ENCODE data around the gene EEF1AKMT2.
A peak's percentile ranks its signal among the peaks of the same experiment; 100 is the strongest.
"Not testable (repeated sequence)": the region's sequence is repeated elsewhere in the genome, so short reads cannot be mapped to it uniquely, and the experiment has no call there.

The EEF1AKMT2 gene

DNA sequence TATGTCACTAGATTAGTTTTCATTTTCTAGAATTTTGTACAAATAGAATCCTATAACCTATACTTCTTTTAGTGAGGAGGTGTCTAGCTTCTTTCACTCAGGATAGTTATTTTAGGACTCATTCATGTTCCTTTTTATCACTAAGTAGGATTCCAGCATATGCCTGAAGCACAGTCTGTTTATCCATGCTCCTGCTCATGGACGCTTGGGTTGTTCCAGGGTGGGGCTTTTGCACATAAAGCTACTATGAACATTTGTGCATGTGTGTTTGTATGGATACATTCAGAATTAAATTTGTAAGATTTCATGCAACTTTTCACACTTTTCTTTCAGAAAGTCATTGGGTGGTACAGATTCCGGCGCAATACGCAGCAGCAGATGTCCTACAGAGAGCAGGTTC is 34.6 kb upstream of the EEF1AKMT2 start:
- in situ Hi-C loops (cut with MboI; ENCODE audit: low pct_unique_long_range_greater_than_20kb, low sequenced_read_pairs, unreplicated experiment): loop anchor here (10.0 kb wide), 1 partner anchor 291 kb away; no protein-coding TSS in a partner anchor
- TF ChIP-seq, protein P1, sequence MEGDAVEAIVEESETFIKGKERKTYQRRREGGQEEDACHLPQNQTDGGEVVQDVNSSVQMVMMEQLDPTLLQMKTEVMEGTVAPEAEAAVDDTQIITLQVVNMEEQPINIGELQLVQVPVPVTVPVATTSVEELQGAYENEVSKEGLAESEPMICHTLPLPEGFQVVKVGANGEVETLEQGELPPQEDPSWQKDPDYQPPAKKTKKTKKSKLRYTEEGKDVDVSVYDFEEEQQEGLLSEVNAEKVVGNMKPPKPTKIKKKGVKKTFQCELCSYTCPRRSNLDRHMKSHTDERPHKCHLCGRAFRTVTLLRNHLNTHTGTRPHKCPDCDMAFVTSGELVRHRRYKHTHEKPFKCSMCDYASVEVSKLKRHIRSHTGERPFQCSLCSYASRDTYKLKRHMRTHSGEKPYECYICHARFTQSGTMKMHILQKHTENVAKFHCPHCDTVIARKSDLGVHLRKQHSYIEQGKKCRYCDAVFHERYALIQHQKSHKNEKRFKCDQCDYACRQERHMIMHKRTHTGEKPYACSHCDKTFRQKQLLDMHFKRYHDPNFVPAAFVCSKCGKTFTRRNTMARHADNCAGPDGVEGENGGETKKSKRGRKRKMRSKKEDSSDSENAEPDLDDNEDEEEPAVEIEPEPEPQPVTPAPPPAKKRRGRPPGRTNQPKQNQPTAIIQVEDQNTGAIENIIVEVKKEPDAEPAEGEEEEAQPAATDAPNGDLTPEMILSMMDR (IDR thresholded peaks at IDR 0.05; ENCODE audit: extremely low read depth, insufficient read depth, missing control alignments): no peak
- no peak for DNase-seq (ENCODE audit: low spot score)

DNA sequence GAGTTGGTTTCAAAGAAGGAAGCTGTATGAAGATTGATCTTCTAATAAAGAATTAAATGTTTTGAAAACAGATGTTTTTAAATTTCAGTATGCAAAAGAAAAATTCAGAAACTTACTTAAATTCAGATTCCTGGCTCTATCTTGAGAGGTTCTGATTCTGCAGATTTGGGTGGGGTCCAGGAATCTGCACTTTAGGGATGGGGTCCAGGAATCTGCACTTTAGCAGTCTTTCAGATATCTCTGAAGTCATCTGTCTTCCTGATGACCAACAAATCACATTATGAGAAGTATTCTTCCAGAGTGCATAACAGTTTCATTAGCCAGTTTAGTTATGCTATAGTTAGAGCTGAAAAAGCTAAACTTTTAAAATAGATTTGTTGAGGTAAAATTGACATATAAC is 34.0 kb upstream of the EEF1AKMT2 start:
- TF ChIP-seq, protein P1 (IDR thresholded peaks at IDR 0.05; ENCODE audit: extremely low read depth, insufficient read depth, missing control alignments): no peak
- in situ Hi-C loops (cut with MboI; ENCODE audit: low pct_unique_long_range_greater_than_20kb, low sequenced_read_pairs, unreplicated experiment): loop anchor here (10.0 kb wide), 1 partner anchor 291 kb away; no protein-coding TSS in a partner anchor
- DNase-seq (ENCODE audit: low spot score): no peak

DNA sequence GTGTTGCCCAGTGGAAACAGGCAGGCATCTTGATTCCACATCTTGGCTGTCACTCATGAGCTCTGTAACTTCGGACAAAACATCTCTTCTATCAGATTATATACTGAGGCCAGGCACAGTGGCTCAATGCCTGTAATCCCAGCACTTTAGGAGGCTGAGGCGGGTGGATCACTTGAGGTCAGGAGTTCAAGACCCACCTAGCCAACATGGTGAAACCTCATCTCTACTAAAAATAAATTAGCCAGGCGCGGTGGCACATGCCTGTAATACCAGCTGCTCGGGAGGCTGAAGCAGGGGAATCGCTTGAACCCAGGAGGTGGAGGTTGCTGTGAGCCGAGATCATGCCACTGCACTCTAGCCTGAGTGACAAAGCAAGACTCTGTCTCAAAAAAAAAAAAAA is 33.2 kb upstream of the EEF1AKMT2 start:
- in situ Hi-C loops (cut with MboI; ENCODE audit: low pct_unique_long_range_greater_than_20kb, low sequenced_read_pairs, unreplicated experiment): loop anchor here (10.0 kb wide), 1 partner anchor 290 kb away; no protein-coding TSS in a partner anchor
- not testable (repeated sequence) for DNase-seq (ENCODE audit: low spot score)

DNA sequence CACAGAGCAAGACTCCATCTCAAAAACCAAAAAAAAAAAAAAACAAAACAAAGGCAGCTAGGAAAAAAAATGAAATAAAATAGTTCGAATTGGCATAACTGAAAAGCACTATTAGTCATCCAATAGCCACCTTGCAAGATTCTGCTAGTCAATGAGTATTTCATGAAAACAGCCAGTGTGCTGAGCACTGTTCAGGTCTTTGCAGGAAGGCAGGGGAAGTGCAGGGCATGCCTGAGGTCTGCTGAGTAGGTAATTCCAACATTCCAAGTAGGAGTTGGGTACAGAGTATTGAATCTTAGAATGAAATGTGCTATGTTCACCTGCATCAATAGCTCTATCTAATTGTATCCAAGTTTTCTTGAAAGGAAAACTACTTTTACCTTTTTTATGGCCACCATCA is 32.8 kb upstream of the EEF1AKMT2 start:
- TF ChIP-seq, protein P1 (IDR thresholded peaks at IDR 0.05; ENCODE audit: extremely low read depth, insufficient read depth, missing control alignments): no peak
- in situ Hi-C loops (cut with MboI; ENCODE audit: low pct_unique_long_range_greater_than_20kb, low sequenced_read_pairs, unreplicated experiment): loop anchor here (10.0 kb wide), 1 partner anchor 290 kb away; no protein-coding TSS in a partner anchor

DNA sequence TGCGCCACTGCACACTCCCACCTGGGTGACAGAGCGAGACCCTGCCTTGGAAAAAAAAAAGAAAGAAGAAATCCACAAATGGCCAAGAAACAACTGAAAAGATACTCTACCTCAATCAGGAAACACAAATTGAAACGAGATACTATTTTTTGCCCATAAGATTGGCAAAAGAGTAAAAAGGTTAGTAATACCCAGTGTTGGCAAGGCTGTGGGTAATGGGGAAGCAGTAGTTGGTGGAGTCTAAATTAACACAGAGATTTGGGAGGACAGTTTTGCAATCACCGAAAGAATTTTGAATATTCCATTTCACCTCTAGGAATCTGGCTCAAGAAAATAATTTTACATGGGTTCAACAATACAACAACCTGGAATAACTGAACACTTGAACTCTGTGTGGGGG is 29.8 kb upstream of the EEF1AKMT2 start:
- TF ChIP-seq, protein P1 (IDR thresholded peaks at IDR 0.05; ENCODE audit: extremely low read depth, insufficient read depth, missing control alignments): no peak
- DNase-seq (ENCODE audit: low spot score): no peak
- in situ Hi-C loops (cut with MboI; ENCODE audit: low pct_unique_long_range_greater_than_20kb, low sequenced_read_pairs, unreplicated experiment): loop anchor here (10.0 kb wide), 1 partner anchor 287 kb away; no protein-coding TSS in a partner anchor

More for the DNA sequence above, 32.8 kb upstream of the EEF1AKMT2 start:
- no peak for DNase-seq (ENCODE audit: low spot score)

DNA sequence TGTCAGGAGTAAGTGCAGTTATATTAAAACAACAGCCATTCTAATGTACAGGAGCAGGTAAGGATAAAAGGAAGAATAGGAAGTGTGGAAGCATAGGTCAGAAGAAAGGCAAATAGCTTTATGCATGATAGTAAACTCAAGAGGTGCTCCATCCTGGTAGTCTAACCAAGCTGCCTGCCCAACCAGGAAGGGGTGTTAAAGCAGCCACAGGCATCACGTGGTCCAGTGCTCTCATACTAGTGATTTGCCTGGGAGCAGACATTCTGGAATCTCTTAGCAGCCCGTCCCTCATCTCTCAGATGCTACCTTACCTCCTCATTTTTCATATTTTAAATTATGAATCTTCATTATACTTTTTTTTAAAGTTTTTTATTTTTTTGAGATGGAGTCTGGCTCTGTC is 28.4 kb upstream of the EEF1AKMT2 start:
- no peak for DNase-seq (ENCODE audit: low spot score)
- in situ Hi-C loops (cut with MboI; ENCODE audit: low pct_unique_long_range_greater_than_20kb, low sequenced_read_pairs, unreplicated experiment): loop anchor here (10.0 kb wide), 1 partner anchor 285 kb away; no protein-coding TSS in a partner anchor
- TF ChIP-seq, protein P1 (IDR thresholded peaks at IDR 0.05; ENCODE audit: extremely low read depth, insufficient read depth, missing control alignments): no peak

DNA sequence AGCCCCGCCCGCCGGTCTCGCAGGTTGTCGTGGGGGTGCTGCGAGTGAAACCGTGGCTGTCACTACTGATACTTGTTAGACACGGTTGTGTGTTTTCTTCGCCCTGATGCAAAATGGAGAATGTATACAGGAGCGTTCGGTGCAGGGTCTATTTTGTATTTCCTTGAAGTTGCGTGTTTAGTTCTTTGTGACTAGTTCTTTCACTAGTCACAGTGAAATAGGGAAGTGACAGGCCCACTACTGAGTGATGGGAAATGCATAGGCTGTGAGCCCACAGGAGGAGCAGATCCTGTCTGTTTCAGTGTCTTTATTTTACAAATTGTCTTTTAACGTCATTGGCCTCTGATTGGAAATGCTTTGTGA is 10.6 kb upstream of the EEF1AKMT2 start:
- peak; percentile 42 for DNase-seq (ENCODE audit: low spot score)
- in situ Hi-C loops (cut with MboI; ENCODE audit: low pct_unique_long_range_greater_than_20kb, low sequenced_read_pairs, unreplicated experiment): no loop called here
- TF ChIP-seq, protein P1 (IDR thresholded peaks at IDR 0.05; ENCODE audit: extremely low read depth, insufficient read depth, missing control alignments): no peak
